NCI-H526 treated with DMSO at 0.1 percent for 48 hours (cell line): Measurements from ENCODE around the gene SEC23B.

ENCODE experiments used
- DNase-seq: peaks from one replicate; lab custom pipeline; 2025; lab: John Stamatoyannopoulos, UW

Gene SEC23B

GRCh38 chr20:18588574-18588933 lies 80.8 kb downstream of the SEC23B start:
- no peak for DNase-seq

- no peak for DNase-seq
Observed at GRCh38 chr20:18589941-18590674, 82.4 kb downstream of the SEC23B start.

- DNase-seq, result no peak
Observed at GRCh38 chr20:18596270-18596669, 88.5 kb downstream of the SEC23B start.

GRCh38 chr20:18609741-18610140 lies 102.0 kb downstream of the SEC23B start:
- no peak for DNase-seq
